Esophagus muscularis mucosa (tissue), 4 donors: ENCODE measurements around the gene DAPK1. TPM values are rescaled to one million over a fixed set of nuclear protein-coding genes. Genes with fewer than 3 reads are reported as not detected.

Experiments
- DNase-seq: peaks from one replicate; pipeline ENCODE4 v3.0.0-alpha.2; 2017; ENCODE audit errors: extremely low spot score
- H3K27ac ChIP-seq, 4 donors: fragments of 200-600 bp; sonication (generic); replicated peaks in 1 of 4; 1 replicate in 3 of 4; 2 replicates in 1 of 4; pipeline ENCODE4 v1.5.1; 2016 to 2019; ENCODE audit warnings: mild to moderate bottlenecking in 1 of 4
- H3K27me3 ChIP-seq, 4 donors: fragments of 200-600 bp; sonication (generic); one replicate each; pipeline versions ENCODE4 v1.5.1 to v1.6.0; 2016 to 2019
- H3K36me3 ChIP-seq, 4 donors: fragments of 200-600 bp; sonication (generic); one replicate each; pipeline ENCODE4 v1.5.1; 2016 to 2019
- H3K4me1 ChIP-seq, 4 donors: fragments of 200-600 bp; sonication (generic); one replicate each; pipeline ENCODE4 v1.5.1; 2016 to 2019
- H3K4me3 ChIP-seq, 4 donors: fragments of 200-600 bp; sonication (generic); 1 replicate in 2 of 4; 2 replicates in 2 of 4; pipeline ENCODE4 v1.5.1; 2016 to 2019; ENCODE audit warnings: mild to moderate bottlenecking in 4 of 4, moderate library complexity in 1 of 4
- H3K9me3 ChIP-seq, 4 donors: fragments of 200-600 bp; sonication (generic); 1 replicate in 3 of 4; 2 replicates in 1 of 4; pipeline ENCODE4 v1.5.1; 2016 to 2019
- EP300 ChIP-seq: sonication (generic); formaldehyde crosslinking; IDR thresholded peaks from one replicate; pipeline ENCODE4 v1.6.1; 2017; ENCODE audit warnings: antibody characterized with exemption
- POLR2A ChIP-seq: fragments of 450-650 bp; IDR thresholded peaks from one replicate; pipeline ENCODE4 v1.6.1; 2017; ENCODE audit warnings: antibody characterized with exemption, moderate library complexity, mild to moderate bottlenecking, low read depth
- POLR2AphosphoS5 ChIP-seq, 2 donors: sonication (generic); formaldehyde crosslinking; IDR thresholded peaks; one replicate each; pipeline ENCODE4 v1.6.1; 2017; ENCODE audit warnings: antibody characterized with exemption in 2 of 2
- WGBS: methylation state at CpG from one replicate; pipeline ENCODE4 v1.1.5; 2018; 5-methylcytosine and 5-hydroxymethylcytosine counted together
- intact Hi-C: fragments of 100-400 bp; cut with DNase I; formaldehyde crosslinking; loops from one replicate; pipeline ENCODE4 v1.15.1; 2023
- total RNA-seq, 4 donors: library from RNA; depleted of rRNA; stranded (reverse); fragments of >200 nt; gene quantifications; one replicate each; pipeline versions ENCODE4 v1.1.0 to v1.2.1, GENCODE V29; 2016
- TF ChIP-seq, protein P1 (sequence below), 3 experiments: fragments of 200-600 bp in 2 of 3; fragments of 450-650 bp in 1 of 3; sonication (generic) in 2 of 3; IDR thresholded peaks; one replicate each; pipeline ENCODE4 v1.5.1; 2017 to 2019; ENCODE audit warnings: antibody characterized with exemption in 3 of 3, mild to moderate bottlenecking in 2 of 3, moderate library complexity in 1 of 3

DAPK1 gene
- total RNA-seq, 4 donors from 2014 or later: 51.7 to 96.8 (median 80.7) TPM

DNA sequence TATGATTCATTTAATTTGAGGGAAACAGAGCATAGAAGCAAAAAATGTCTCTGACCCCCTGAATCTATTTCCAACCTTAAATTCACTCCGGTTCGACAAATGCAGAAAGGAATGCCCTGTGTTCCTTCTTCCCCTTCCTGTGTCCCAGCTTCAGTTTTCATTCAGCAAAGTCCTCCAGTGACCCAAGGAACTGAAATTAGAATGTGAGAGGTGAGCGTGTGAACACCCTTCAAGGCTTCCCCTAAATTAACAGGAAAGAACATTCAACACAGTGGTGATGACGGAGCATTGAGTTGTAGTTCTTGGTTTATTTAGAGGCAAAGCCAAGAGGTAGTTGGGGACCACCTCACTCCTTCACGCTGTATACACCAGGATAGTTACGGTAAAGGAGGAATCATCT lies 130.7 kb downstream of the DAPK1 start:
- no peak for DNase-seq
- intact Hi-C loops: no loop called here
- 92% methylated on average over 6 of the region's 6 CpGs for WGBS

DNA sequence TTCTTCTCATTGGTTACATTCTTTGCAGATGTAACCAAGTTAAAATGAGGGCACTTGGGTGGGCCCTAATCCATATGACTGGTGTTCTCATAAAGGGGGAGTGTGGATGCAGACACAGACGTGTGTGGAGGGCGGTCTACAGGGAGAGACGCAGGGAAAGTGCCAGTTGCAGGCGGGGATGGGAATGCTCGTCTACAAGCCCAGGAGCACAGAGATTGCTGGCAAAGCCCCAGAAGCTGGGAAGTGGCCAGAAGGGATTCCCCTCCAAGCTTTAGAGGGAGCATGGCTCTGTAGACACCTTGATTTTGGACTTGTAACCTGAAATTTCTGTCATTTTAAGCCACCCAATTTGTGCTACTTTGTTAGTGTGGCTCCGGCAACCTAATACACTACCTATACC lies 131.4 kb downstream of the DAPK1 start:
- Histone ChIP-seq H3K27me3 (no peaks in the 10 kb centered on the region), H3K36me3 (peaks cover 0 to 14% (median under 1%) of the 10 kb centered on the region in 4 donors), H3K27ac (no peak overlapping the region), H3K4me1 (peaks cover 0 to 32% (median 28%) of the 10 kb centered on the region in 4 donors), H3K4me3 (no peak overlapping the region), H3K9me3 (no peaks in the 10 kb centered on the region)
- intact Hi-C loops: no loop called here
- WGBS: 67% methylated on average over 6 of the region's 6 CpGs
- no peak for TF ChIP-seq POLR2AphosphoS5 (IDR thresholded peaks at IDR 0.05)
- no peak for TF ChIP-seq EP300
- TF ChIP-seq, protein P1, sequence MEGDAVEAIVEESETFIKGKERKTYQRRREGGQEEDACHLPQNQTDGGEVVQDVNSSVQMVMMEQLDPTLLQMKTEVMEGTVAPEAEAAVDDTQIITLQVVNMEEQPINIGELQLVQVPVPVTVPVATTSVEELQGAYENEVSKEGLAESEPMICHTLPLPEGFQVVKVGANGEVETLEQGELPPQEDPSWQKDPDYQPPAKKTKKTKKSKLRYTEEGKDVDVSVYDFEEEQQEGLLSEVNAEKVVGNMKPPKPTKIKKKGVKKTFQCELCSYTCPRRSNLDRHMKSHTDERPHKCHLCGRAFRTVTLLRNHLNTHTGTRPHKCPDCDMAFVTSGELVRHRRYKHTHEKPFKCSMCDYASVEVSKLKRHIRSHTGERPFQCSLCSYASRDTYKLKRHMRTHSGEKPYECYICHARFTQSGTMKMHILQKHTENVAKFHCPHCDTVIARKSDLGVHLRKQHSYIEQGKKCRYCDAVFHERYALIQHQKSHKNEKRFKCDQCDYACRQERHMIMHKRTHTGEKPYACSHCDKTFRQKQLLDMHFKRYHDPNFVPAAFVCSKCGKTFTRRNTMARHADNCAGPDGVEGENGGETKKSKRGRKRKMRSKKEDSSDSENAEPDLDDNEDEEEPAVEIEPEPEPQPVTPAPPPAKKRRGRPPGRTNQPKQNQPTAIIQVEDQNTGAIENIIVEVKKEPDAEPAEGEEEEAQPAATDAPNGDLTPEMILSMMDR (IDR thresholded peaks at IDR 0.05): no peak
- TF ChIP-seq POLR2A: no peak
- DNase-seq: no peak

More for the DNA sequence above, 130.7 kb downstream of the DAPK1 start:
- Histone ChIP-seq H3K4me3 (no peak overlapping the region), H3K36me3 (peaks cover 0 to 18% (median 0%) of the 10 kb centered on the region in 4 donors), H3K9me3 (no peaks in the 10 kb centered on the region), H3K4me1 (peaks cover 0 to 32% (median 28%) of the 10 kb centered on the region in 4 donors), H3K27me3 (no peaks in the 10 kb centered on the region), H3K27ac (no peak overlapping the region)
- TF ChIP-seq POLR2A (no peak), EP300 (no peak), POLR2AphosphoS5 (IDR thresholded peaks at IDR 0.05) (no peak)
- TF ChIP-seq, protein P1 (IDR thresholded peaks at IDR 0.05): no peak

DNA sequence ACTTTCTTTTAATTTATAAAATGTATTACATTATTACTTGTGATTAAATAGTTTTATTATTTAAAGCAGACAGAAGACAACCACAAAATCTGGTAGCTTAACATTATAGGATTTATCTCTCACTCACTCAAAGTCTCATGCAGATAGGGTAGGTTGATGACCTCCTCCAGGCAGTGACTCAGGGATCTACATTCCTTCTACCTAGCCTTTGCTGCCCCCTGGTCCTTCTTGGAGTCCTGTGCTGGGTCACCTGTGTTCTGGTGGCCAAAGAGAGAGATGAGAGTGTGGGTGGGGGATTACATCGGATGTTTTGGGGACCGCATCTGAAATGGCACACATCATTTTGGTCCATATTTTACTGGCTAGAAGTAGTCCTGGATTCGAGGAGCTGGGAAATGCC lies 132.6 kb downstream of the DAPK1 start:
- H3K4me3 ChIP-seq: no peak overlapping the region
- intact Hi-C loops: no loop called here
- no peak for DNase-seq
- TF ChIP-seq EP300 (no peak), POLR2AphosphoS5 (IDR thresholded peaks at IDR 0.05) (no peak), POLR2A (no peak)
- TF ChIP-seq, protein P1 (IDR thresholded peaks at IDR 0.05): no peak
- 93% methylated on average over 3 of the region's 3 CpGs for WGBS
- no peak overlapping the region for H3K27ac ChIP-seq
- H3K4me1 ChIP-seq: peaks cover 0 to 32% (median 28%) of the 10 kb centered on the region in 4 donors
- no peaks in the 10 kb centered on the region for H3K27me3 ChIP-seq
- H3K9me3 ChIP-seq: no peaks in the 10 kb centered on the region
- H3K36me3 ChIP-seq: peaks cover 0 to 11% (median 3%) of the 10 kb centered on the region in 4 donors

DNA sequence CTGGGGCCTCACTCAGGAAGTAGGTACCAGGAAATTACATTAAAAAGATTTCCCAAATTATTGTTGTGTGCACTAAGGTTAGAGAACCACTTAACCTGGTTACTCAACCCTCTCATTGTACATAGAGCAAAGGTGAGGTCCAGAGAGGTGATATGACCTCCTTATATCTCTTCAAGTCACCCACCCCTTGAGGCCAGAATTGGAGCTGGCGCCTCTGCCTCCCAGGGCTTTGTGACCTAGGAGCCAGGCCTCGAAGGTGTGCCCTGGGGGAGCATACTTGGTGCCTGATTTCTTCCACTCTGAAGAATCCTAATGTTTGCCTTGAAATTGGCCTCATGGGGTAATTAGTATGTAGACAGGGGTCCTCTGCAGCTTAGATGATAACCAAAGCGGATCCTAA lies 133.2 kb downstream of the DAPK1 start:
- Histone ChIP-seq H3K4me1 (peaks cover 0 to 32% (median 28%) of the 10 kb centered on the region in 4 donors), H3K27me3 (no peaks in the 10 kb centered on the region), H3K36me3 (peaks cover 0 to 8% (median 3%) of the 10 kb centered on the region in 4 donors), H3K27ac (no peak overlapping the region), H3K9me3 (no peaks in the 10 kb centered on the region), H3K4me3 (no peak overlapping the region)
- DNase-seq: no peak
- intact Hi-C loops: no loop called here
- TF ChIP-seq POLR2AphosphoS5 (IDR thresholded peaks at IDR 0.05): no peak
- TF ChIP-seq POLR2A: no peak
- TF ChIP-seq, protein P1 (IDR thresholded peaks at IDR 0.05): no peak
- TF ChIP-seq EP300: no peak
- WGBS: 94% methylated on average over 3 of the region's 3 CpGs
